GM19438 (cell line): ENCODE results near the gene IL1RL1.
"Not testable (repeated sequence)": the region's sequence is repeated elsewhere in the genome, so short reads cannot be mapped to it uniquely, and the experiment has no call there.

Experiments
- ATAC-seq: cut with Tn5 transposase; IDR thresholded peaks from one replicate; pipeline ENCODE4 v1.9.1; 2021; ENCODE audit warnings: low read depth; ENCODE audit not compliant: unreplicated experiment

Gene IL1RL1

DNA sequence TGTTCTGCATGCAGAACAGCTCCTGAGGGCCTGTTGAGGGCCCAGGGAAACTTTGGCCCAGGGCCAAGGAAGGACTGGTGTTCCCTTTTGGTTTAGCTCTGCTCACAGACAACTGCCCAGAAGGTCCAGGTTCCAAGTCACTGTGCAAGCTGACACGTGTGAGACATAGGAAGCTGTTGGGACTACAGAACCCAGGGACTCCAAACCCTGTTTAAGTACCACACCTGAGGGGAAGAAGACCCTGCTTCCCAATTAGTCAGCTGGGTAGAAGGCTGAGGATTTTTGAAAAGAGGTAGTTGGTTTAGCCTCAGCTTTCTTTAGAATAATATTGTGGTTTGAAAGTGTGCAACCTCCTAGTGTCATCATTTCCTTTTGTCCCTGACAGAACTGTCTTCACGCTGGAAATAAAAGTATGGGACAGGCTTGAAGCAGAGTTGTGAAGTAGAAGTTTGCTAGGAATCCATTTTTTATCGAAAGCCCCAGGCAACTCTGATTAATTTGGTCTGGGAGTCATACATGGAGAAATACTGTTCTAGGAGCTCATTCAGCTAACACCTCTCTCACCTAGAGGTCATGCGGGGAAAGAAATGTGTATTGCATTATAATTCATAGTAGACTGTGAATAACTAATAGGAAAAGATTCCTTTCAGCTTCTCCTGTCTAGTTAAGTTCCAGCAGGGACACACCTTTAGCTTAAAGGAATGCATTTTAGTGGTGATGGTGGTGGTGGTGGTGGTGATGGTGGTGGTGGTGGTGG lies 19.9 kb upstream of the IL1RL1 start:
- ATAC-seq = no peak

DNA sequence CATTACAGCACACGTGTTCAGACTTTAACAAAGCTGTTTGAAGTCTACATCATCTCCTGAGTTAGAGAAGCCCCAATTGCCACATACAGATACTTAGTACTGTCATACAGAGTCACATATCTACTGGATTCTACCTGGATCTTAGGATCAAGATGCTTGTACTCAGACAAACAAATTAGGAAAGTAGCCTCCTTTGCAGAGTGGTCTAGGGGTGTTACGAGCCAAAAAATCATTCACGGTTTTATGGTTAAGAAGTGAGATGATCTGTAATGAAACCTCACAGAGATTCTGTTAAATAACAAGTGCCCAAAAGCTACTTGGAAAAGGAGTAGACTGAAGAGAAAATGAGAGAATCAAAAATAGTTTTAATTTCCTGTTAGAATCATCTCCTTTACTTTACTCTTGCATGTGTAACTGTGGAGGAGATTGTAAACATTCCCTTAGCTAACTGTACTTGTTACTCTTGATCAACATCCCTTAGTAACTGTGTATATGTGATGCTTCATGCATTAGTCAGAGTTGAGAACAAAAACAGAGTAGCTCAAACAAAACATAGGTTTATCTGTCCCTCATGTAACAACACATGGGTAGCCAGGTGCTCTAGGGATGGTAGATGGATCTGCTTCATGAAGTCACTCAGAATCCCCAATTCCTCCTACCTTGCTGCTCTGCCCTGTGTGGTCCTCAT lies 16.4 kb upstream of the IL1RL1 start:
- no peak for ATAC-seq

DNA sequence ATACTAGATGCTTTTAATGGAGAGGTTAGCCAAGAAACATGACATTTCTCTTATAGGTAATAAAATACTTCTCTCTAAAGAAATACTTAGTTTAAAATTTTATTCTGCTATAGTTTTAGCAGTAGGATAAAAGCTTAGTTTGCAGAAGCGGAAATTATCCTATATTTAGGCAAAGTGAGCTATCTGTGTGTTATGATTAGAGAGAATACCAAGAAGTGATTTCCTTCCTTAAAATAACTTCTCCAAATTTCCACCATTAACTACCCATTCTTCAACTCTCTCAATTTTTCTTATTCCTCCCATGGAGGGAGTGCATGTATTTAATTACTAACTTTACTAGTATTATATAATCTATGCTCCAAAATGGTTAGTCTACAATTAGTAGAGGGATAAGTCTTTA lies 15.8 kb upstream of the IL1RL1 start:
- no peak for ATAC-seq

DNA sequence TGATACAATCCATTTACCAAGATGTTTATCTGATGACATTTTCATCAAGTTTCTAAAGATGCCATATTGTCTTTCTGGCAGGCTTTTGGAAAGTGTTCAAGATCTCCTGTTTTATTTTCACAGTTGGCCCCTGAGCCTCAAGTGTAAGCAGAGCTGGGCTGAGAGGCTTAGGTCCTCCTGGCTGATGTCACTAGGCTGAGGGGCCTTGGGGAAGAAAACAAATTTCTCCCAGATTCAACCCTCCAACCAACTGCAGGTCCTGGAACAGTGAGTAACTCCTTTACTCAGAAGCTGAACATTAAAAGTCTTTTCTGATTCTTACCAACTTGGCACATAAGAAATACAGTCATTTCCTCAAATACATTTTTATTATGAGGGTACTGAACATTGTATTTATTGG lies 14.9 kb upstream of the IL1RL1 start:
- no peak for ATAC-seq

DNA sequence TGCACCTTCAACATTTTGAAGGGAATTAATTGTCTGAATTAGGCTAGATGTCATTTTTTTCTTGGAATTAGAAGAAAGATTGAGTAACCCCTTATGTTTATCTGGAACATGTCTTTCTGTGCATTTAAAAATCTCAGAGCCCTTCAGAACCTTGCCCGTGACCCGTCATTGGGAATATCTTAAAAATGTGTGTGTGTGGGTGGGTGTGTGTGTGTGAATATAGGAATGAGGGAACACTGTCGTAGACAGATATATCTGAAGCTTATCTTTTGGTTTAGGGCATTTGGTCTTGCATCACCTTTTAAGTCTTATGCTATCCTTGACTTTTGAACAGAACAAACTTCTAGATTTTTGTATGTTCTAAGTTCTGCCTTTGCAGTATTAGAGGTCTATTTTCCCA lies 13.5 kb upstream of the IL1RL1 start:
- no peak for ATAC-seq

DNA sequence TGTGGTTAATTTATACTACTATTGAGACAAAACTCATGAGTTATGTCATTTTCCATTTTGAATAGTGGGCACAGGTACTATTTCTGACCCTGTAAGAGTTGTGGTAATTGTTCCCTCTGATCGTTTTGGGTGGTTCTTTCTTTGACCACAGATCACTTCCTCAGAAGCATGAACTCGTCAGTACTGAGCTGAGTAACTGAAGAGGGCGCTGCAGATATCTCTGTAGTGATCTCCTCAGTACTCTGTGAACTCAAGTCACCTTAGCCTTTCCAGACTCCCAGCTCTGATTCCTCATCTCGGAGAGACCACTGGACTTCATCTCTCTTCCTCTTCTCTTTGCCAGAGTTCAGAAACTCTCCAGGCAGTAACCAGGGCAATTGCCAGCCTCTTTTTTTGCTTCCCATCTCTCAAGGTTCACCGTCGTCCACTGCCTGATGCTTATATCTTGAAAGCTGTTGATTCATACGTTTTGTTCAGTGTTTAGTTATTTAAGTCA lies 9.4 kb upstream of the IL1RL1 start:
- peak; percentile 56 for ATAC-seq

DNA sequence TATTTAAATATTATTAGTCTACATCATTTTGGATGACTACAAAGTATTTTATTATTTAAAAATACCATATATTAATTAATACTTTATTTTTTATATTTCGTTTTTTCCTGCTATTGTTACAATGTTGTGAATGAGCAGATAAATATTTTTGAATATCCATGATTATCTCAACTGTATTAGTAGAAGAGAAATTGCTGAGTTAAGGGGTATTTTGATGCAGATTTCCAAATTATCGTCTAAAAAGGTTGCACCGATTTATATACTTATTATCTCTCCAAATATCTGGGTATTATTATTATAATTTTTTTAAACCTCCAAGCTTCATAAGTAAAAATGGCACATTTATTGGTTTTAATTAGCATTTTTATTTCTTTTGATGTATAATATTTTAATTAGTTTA lies 8.9 kb upstream of the IL1RL1 start:
- no peak for ATAC-seq

DNA sequence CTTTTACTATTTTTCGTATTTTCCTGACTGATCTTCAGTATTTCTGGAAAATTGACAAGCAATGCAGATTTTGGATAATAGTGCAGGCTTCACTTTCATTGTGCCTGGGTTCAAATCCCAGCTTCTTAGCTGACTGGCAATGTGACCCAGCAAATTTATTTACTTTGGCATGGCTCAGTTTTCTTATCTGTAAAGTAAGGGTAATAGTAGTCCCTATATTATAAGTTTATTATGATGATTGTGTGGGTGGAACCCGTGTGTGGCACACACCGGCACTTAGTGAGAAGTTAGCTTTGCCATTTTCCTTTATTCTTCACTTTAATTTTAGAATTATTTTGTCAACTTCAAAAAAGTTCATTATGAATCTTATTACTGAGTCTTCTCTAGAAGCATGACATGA lies 7.8 kb upstream of the IL1RL1 start:
- ATAC-seq = no peak

DNA sequence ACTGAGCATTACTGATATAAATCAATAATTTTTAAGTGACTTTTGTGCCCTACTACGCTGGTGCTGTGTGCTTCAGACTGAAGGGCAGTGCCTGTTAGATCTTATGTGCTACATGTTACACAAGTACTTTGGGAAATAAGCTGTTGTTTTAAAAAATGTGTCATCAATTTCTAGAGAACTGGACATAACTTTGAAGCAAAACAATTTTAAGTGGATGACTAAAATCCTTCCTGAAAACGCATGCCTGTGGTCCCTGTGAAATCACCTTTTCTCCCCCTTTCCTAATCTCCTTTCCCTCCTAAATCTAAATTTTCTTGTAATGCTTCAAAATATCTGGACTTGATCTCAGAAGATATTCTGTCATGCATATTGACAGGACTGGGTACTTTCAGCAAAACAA lies 7.1 kb upstream of the IL1RL1 start:
- ATAC-seq = no peak

DNA sequence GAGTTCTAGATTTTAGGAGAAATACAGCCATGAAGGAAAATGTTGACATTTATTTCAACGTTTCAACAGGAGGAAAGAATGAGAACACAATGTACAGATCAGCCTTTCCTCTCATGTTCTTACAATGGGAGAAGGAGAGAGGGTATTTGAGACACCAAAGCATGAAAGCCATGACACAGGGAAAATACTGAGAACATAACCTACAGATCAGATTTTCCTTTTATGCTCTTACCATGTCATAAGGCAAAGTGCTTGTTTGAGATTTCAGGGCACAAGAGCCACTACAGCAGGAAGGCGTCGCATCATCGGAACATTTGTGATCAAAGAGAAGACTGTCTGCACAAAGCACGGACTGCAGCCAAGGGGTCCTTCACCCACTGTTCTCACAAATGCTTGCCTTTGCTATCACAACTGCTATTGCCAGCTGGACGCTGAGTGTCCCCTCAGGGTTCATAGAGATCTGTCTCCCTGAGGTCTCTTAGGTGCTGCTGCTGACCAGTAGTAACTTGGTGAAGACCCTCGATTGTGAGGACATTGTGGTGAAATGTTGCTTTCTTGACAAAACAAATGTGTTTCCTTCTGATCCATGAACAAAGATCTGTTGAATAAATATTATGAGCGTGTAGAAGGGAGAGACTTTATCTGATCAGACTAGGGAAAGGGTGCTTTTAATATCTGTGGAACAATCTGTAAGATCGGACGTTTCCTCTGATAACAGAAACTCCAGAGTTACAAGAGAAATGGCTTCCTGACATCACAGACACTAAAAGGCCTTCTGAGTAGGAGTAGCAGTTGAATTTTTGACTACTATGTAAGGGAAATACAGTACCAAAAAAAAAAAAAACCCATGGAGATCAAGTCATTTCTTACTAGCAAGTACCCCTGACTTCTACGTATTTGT lies 6.4 kb upstream of the IL1RL1 start:
- ATAC-seq = no peak

DNA sequence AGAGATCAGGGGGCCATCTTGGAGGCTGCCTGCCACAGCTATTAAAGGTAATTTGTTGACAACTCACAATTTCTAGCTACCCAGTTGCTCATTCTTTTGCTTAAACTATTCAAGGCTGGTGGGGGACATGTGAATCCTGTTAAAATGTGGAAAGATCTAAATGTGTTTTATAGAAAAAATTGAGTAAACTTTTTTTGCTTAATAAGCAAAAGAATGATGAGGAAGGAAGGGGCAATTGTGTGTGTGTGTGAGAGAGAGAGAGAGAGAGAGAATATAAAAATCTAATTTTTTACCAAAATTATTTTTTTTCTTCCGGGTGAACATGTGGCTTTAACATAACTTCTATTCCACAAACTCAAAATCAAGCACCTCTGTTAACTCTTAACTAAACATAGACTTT lies 5.2 kb upstream of the IL1RL1 start:
- no peak for ATAC-seq

DNA sequence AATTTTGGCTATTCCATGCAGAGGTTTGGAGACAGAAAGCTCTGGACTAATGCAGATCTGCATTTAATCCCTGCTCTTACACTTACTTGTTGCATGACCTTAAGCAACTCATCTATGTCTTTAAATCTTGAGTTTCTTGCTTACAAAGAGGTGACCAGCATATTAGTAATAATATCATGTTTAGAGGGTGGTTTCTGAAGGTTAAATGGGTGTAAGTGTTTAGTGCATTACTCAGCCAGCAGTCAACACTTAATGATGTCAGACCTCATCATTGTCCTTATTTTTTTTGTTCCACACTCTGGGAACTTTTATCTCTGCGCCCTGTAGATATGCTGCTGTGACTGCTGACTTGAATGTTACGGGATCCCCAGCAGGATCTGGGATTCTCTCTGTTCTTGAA lies 1.7 kb downstream of the IL1RL1 start:
- no peak for ATAC-seq

DNA sequence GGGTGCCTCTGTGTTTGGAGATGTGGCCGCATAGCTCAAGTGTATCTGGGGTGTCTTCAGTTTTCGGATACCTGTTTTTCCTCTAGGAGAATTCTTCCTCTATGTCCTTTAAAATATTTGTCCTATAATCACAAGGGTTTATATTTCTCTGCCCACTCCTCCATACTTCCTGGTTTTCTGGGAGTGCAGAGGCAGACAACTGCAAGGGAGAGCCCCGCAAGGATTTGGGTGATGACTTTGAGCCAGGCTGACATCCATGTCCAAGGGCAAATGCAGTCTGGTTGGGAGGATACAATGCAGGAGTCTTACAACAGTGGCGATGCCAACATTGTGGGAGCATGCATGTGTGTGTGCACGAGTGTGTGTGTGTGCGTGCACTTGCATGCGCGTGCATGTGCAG lies 2.1 kb downstream of the IL1RL1 start:
- ATAC-seq = no peak

DNA sequence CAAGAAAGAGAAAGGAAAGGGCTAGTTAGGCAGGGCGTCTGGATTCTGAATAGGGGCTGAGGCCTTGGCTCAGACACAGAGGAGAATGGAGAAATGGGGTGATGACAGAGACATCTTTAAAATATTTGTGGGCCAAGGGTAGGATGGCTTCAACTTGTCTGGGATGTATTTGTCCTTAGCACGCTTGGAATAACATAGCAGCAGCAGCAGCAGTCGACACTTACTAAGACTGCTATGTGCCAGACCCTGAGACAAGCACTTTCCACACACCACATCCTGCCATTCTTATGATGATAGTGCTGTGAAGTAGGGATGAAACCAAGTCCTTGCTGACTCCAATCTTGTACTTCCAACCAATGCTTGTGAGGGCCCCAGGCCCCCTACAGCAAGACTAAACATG lies 2.6 kb downstream of the IL1RL1 start:
- ATAC-seq = no peak

DNA sequence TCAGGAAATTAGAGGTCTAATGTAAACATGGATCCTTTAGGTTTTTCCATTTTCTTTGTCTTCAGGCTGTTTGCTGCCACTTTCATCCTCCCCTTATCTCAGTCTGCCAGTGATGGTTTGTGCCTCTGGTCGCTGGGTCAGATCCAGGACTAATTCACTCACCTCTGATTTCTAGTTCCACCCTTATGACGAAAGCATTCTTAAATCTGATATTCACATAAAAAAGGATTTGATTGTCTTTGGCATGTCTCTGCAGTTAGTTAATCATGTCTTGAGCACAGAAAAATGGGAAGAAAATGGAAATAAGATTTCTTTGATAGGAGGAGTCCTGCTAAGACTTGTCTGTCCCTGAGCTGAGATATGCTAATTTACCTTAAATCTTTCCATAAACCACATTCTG lies 4.6 kb downstream of the IL1RL1 start:
- ATAC-seq = no peak

DNA sequence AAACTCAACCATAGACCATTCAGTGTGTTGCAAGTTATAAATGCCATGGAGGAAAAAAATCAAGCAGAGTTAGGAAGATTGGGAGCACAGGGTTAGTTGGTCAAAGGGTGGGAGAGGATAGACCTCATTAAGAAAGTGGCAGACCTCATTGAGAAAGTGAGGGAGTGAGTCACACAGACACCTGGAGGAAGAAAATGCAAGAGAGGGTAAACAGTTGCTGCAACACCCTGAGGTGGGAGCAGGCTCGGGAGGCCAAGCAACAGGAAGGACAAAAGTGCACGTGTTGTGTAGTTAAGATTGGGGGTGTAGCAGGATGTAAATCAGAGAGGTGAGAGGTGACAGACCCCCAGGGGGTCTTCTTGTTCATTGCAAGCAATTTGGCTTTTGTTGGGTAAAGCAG lies 6.4 kb downstream of the IL1RL1 start:
- ATAC-seq = no peak

DNA sequence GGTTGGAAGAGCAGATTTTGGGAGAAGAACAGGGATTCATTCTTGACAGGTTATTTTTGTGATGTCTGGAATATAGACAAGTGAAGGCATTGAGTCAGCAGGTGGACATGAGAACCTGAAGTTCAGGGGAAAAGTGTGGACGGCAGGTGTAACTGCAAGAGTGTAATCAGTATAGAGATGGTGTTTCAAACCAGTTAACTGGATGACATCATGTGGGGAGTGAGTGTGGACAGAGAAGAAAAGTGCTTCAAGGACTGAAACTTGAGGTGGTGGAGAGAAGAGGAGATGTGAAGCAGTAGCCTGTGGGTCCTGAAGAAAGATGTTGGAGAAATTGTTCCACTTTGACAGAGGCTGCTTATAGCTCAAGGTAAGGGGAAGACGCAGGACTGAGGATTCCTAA lies 7.1 kb downstream of the IL1RL1 start:
- ATAC-seq = no peak

DNA sequence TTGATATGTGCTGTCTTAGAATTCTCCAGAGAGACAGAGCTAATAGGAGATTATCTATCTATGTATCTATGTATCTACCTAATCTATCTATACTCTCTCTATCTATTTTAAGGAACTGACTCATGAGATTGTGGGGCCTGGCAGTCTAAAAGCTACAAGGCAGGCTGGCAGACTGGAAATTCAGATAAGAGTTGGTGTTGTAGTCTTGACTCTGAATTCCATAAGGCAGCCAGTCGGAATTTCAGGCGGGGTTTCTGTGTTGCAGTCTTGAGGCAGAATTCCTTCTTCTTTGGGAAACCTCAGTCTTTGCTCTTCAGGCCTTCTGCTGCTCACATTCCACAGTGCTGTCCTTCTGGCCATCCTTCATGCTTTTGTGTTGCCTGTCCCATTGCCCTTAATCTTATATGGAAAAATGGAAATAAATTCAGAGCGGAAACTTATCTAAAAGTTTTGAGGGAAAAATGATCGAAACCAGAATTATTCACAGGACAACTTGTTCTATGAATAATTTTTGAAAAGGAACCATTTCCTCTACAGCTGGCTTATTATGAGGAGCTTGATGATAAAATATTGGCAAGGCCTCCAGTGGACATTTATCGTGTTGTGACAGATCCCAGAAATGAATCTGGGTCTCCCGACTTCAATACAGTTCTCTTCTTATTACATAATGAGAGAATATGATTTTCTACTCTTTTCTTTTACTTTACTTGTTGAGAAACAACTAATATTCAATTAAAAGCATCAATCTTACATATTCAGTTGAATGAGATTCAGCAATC lies 10.8 kb downstream of the IL1RL1 start:
- ATAC-seq = no peak

DNA sequence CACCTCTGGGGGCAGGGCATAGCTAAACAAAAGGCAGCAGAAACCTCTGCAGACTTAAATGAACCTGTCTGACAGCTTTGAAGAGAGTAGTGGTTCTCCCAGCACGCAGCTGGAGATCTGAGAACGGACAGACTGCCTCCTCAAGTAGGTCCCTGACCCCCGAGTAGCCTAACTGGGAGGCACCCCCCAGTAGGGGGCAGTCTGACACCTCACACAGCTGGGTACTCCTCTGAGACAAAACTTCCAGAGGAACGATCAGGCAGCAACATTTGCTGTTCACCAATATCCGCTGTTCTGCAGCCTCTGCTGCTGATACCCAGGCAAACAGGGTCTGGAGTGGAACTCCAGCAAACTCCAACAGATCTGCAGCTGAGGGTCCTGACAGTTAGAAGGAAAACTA lies 13.6 kb downstream of the IL1RL1 start:
- not testable (repeated sequence) for ATAC-seq

DNA sequence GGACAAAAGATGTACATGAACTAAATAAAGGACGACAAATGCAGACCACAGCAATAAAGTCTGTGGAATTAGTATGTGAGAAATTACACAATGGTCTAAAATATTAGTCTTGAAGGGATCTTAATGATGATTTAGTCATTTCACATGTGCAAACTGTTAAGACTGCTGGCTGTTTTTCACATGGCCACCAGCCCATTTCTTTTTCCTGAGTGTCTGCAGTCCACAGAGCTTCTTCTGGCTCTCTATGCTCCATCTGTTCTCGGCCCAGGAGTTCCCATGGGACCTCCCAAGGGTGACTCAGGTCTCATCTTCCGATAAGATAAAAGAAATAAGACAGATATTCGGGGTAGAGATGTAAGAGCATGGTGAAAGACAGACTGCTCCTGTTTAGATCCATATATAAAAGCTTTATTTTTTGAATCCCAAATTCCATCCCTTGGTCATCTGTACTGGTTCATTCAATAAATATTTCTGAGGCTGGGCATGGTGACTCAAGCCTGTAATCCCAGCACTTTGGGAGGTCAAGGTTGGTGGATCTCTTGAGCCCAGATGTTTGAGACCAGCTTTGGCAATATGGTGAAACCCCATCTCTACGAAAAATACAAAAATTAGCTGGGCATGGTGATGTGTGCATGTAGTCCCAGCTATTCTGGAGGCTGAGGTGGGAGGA lies 20.1 kb downstream of the IL1RL1 start:
- no peak for ATAC-seq
